Lower lobe of right lung (tissue), 2 donors: Measurements from ENCODE around the gene XRCC4. TPM values are rescaled to one million over a fixed set of nuclear protein-coding genes. Genes with fewer than 3 reads are reported as not detected.
"Not testable (repeated sequence)": the region's sequence is repeated elsewhere in the genome, so short reads cannot be mapped to it uniquely, and the experiment has no call there.

Experiments used
- ATAC-seq, 2 donors: fragments of 200-7000 bp; cut with Tn5 transposase; one replicate each; pipeline ENCODE4 v1.9.1; 2020 to 2022; ENCODE audit warnings: mild to moderate bottlenecking in 2 of 2, moderate library complexity in 2 of 2
- DNase-seq: peaks from one replicate; pipeline ENCODE4 v3.0.0-alpha.2; 2020
- H3K27ac ChIP-seq: fragments of 200-600 bp; one replicate; pipeline ENCODE4 v1.8.0; 2022
- H3K27me3 ChIP-seq: fragments of 200-600 bp; one replicate; pipeline ENCODE4 v1.8.0; 2022; ENCODE audit warnings: low read depth
- H3K36me3 ChIP-seq: fragments of 200-600 bp; one replicate; pipeline ENCODE4 v1.8.0; 2022; ENCODE audit warnings: mild to moderate bottlenecking
- H3K4me1 ChIP-seq: fragments of 200-600 bp; one replicate; pipeline ENCODE4 v1.8.0; 2022
- H3K4me3 ChIP-seq: fragments of 200-600 bp; one replicate; pipeline ENCODE4 v1.8.0; 2022; ENCODE audit warnings: mild to moderate bottlenecking
- H3K9me3 ChIP-seq: fragments of 200-600 bp; one replicate; pipeline ENCODE4 v1.8.0; 2022
- intact Hi-C: fragments of 100-400 bp; cut with DNase I; formaldehyde crosslinking; loops from one replicate; pipeline ENCODE4 v1.11.0; 2022
- total RNA-seq: library from RNA; stranded (reverse); fragmentation: NEBNext Ultra II Directional; extraction: Animal tissue kit (Norgen Biotek cat#: 25700); gene quantifications from one replicate; pipeline ENCODE4 v1.2.1, GENCODE V29; 2021
- TF ChIP-seq, protein P1 (sequence below): fragments of 200-600 bp; IDR thresholded peaks from one replicate; pipeline ENCODE4 v1.8.0; 2022; ENCODE audit warnings: antibody characterized with exemption, mild to moderate bottlenecking
- donor health status: DM: no; HTN: yes; CAD: no; lungs with severe emphysema.

Gene XRCC4
- total RNA-seq, 1 donor from 2014 or later, result 9.2 TPM

GRCh38 chr5:83148370-83148769 is 71.0 kb downstream of the XRCC4 start:
- intact Hi-C loops, result no loop called here
- H3K27ac ChIP-seq, result no peak overlapping the region
- no peaks in the 10 kb centered on the region for H3K27me3 ChIP-seq
- TF ChIP-seq, protein P1, sequence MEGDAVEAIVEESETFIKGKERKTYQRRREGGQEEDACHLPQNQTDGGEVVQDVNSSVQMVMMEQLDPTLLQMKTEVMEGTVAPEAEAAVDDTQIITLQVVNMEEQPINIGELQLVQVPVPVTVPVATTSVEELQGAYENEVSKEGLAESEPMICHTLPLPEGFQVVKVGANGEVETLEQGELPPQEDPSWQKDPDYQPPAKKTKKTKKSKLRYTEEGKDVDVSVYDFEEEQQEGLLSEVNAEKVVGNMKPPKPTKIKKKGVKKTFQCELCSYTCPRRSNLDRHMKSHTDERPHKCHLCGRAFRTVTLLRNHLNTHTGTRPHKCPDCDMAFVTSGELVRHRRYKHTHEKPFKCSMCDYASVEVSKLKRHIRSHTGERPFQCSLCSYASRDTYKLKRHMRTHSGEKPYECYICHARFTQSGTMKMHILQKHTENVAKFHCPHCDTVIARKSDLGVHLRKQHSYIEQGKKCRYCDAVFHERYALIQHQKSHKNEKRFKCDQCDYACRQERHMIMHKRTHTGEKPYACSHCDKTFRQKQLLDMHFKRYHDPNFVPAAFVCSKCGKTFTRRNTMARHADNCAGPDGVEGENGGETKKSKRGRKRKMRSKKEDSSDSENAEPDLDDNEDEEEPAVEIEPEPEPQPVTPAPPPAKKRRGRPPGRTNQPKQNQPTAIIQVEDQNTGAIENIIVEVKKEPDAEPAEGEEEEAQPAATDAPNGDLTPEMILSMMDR, result no peak
- DNase-seq (no peak), ATAC-seq (no peak)
- H3K9me3 ChIP-seq, result no peaks in the 10 kb centered on the region
- no peak overlapping the region for H3K4me3 ChIP-seq
- H3K36me3 ChIP-seq, result no peaks in the 10 kb centered on the region
- no peaks in the 10 kb centered on the region for H3K4me1 ChIP-seq

- no peaks in the 10 kb centered on the region for H3K4me1 ChIP-seq
- H3K9me3 ChIP-seq, result no peaks in the 10 kb centered on the region
- no peaks in the 10 kb centered on the region for H3K27me3 ChIP-seq
- no peak overlapping the region for H3K4me3 ChIP-seq
- TF ChIP-seq, protein P1, result no peak
- DNase-seq, result no peak
- no peak overlapping the region for H3K27ac ChIP-seq
- intact Hi-C loops, result no loop called here
- no peak for ATAC-seq
- no peaks in the 10 kb centered on the region for H3K36me3 ChIP-seq
These were observed 72.3 kb downstream of the XRCC4 start for GRCh38 chr5:83149671-83150070.

DNA sequence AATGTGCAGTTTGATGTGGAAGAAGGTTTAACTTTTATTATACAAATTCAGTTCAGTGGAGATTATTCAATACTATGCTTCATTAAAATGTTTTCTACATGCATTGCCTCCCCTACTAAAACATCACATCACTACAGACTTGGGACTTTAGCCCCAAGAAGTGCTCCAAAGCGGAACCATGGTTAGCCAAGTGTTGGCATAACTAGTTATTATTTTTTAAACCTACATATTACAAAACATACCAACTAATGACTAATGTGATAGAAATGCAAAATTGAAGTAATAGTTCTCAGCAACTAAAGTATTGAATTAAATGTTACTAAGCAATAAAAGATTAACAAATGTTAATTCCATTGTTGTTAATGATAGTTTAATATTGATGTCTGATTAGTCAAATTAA is 74.5 kb downstream of the XRCC4 start:
- Histone ChIP-seq H3K4me1 (no peaks in the 10 kb centered on the region), H3K4me3 (no peak overlapping the region), H3K27ac (no peak overlapping the region), H3K27me3 (no peaks in the 10 kb centered on the region), H3K36me3 (no peaks in the 10 kb centered on the region), H3K9me3 (no peaks in the 10 kb centered on the region)
- intact Hi-C loops, result no loop called here
- DNase-seq (no peak), ATAC-seq (no peak)
- TF ChIP-seq, protein P1, result no peak

- H3K27ac ChIP-seq, H3K4me3 ChIP-seq, H3K36me3 ChIP-seq, DNase-seq, intact Hi-C loops, ATAC-seq, H3K9me3 ChIP-seq, H3K4me1 ChIP-seq, H3K27me3 ChIP-seq: not testable (repeated sequence)
These were observed 75.6 kb downstream of the XRCC4 start for GRCh38 chr5:83152996-83153395.

- no peak overlapping the region for H3K27ac ChIP-seq
- no peak overlapping the region for H3K4me3 ChIP-seq
- H3K4me1 ChIP-seq, result no peaks in the 10 kb centered on the region
- no peaks in the 10 kb centered on the region for H3K9me3 ChIP-seq
- TF ChIP-seq, protein P1, result no peak
- intact Hi-C loops, result no loop called here
- no peak for ATAC-seq
- no peak for DNase-seq
- no peaks in the 10 kb centered on the region for H3K36me3 ChIP-seq
- H3K27me3 ChIP-seq, result no peaks in the 10 kb centered on the region
These were observed 78.7 kb downstream of the XRCC4 start for GRCh38 chr5:83156001-83156400.

GRCh38 chr5:83157163-83157562 is 79.8 kb downstream of the XRCC4 start:
- intact Hi-C loops, result no loop called here
- no peaks in the 10 kb centered on the region for H3K27me3 ChIP-seq
- H3K9me3 ChIP-seq, result no peaks in the 10 kb centered on the region
- no peaks in the 10 kb centered on the region for H3K4me1 ChIP-seq
- H3K27ac ChIP-seq, result no peak overlapping the region
- TF ChIP-seq, protein P1, result no peak
- H3K4me3 ChIP-seq, result no peak overlapping the region
- H3K36me3 ChIP-seq, result no peaks in the 10 kb centered on the region
- no peak for DNase-seq
- ATAC-seq, result peak in 1 of 2 donors; percentile 34
